Inflammatory macrophage (primary cell): ENCODE results near the gene CPLX4.

Source experiments
- DNase-seq, 2 donors: peaks; one replicate each; pipeline ENCODE4 v3.0.0-alpha.2; 2020 to 2022

Gene CPLX4

GRCh38 chr18:59306640-59307039 is 11.8 kb downstream of the CPLX4 start:
- DNase-seq = no peak

- no peak for DNase-seq
These were observed 13.2 kb downstream of the CPLX4 start for GRCh38 chr18:59305295-59305694.

- DNase-seq = no peak
These were observed 14.7 kb downstream of the CPLX4 start for GRCh38 chr18:59303656-59304195.

- no peak for DNase-seq
These were observed 15.4 kb downstream of the CPLX4 start for GRCh38 chr18:59303006-59303405.

- DNase-seq = no peak
These were observed 16.5 kb downstream of the CPLX4 start for GRCh38 chr18:59301929-59302328.

- no peak for DNase-seq
These were observed 17.7 kb downstream of the CPLX4 start for GRCh38 chr18:59300676-59301285.

- no peak for DNase-seq
These were observed 19.6 kb downstream of the CPLX4 start for GRCh38 chr18:59298871-59299270.

- no peak for DNase-seq
These were observed 25.1 kb downstream of the CPLX4 start for GRCh38 chr18:59293317-59293716.

- no peak for DNase-seq
These were observed 32.1 kb downstream of the CPLX4 start for GRCh38 chr18:59286341-59286740.

GRCh38 chr18:59282341-59282740 is 36.1 kb downstream of the CPLX4 start:
- DNase-seq = no peak

GRCh38 chr18:59279722-59280121 is 38.7 kb downstream of the CPLX4 start:
- no peak for DNase-seq

- DNase-seq = no peak
These were observed 39.3 kb downstream of the CPLX4 start for GRCh38 chr18:59279193-59279592.

GRCh38 chr18:59278793-59279192 is 39.7 kb downstream of the CPLX4 start:
- no peak for DNase-seq

GRCh38 chr18:59276047-59276446 is 42.4 kb downstream of the CPLX4 start:
- DNase-seq = no peak

GRCh38 chr18:59275406-59275949 is 43.0 kb downstream of the CPLX4 start:
- DNase-seq = no peak

- DNase-seq = no peak
These were observed 43.9 kb downstream of the CPLX4 start for GRCh38 chr18:59274533-59274928.

GRCh38 chr18:59273759-59274532 is 44.5 kb downstream of the CPLX4 start:
- DNase-seq = no peak

- DNase-seq = peak in 1 of 2 donors; percentile 7
These were observed 45.3 kb downstream of the CPLX4 start, which contains the start of gene RAX for GRCh38 chr18:59272891-59273758. Gene RAX, minus strand, starts transcription at chr18:59273454. Its CDS starts 248 bp downstream, at chr18:59273206.

- peak in 1 of 2 donors; percentile 8 for DNase-seq
These were observed 46.1 kb downstream of the CPLX4 start for GRCh38 chr18:59272221-59272888.

GRCh38 chr18:59271606-59272220 is 46.7 kb downstream of the CPLX4 start:
- no peak for DNase-seq

GRCh38 chr18:59270689-59271257 is 47.7 kb downstream of the CPLX4 start:
- no peak for DNase-seq
